HEK293 (cell line): ENCODE data around the gene CYTIP.

Experiments
- CTCF ChIA-PET: fragments of 350-600 bp; formaldehyde crosslinking; extraction: SDS; loops from one replicate; lab custom pipeline; 2021; ENCODE audit warnings: antibody characterized with exemption; lab: Yijun Ruan, JAX
- POLR2A ChIA-PET: fragments of 300-600 bp; formaldehyde crosslinking; extraction: SDS; loops from one replicate; lab custom pipeline; 2020; ENCODE audit warnings: antibody characterized with exemption, inconsistent platforms; lab: Yijun Ruan, JAX
- H3K27ac ChIP-seq: fragments of 200-500 bp; sonication (Bioruptor generic); 2 replicates; pipeline ENCODE4 v1.5.1; 2014; ENCODE audit warnings: low read depth, low read length, control low read depth, inconsistent platforms; ENCODE audit errors: extremely low read depth
- H3K36me3 ChIP-seq, 2 experiments: fragments of 200-500 bp in 1 of 2; sonication (Bioruptor generic) in 1 of 2; 1 replicate in 1 of 2; 2 replicates in 1 of 2; pipeline ENCODE4 v1.5.1; 2014 to 2017; ENCODE audit warnings: inconsistent platforms in 2 of 2, low read length in 2 of 2; ENCODE audit not compliant: control insufficient read depth in 2 of 2, insufficient read depth in 1 of 2
- H3K4me1 ChIP-seq: fragments of 200-500 bp; sonication (Bioruptor generic); 2 replicates; pipeline ENCODE4 v1.5.1; 2014; ENCODE audit warnings: mild to moderate bottlenecking, low read length, inconsistent platforms; ENCODE audit not compliant: control insufficient read depth, insufficient read depth
- H3K4me3 ChIP-seq: 2 replicates; pipeline ENCODE4 v1.5.1; 2011; ENCODE audit warnings: low read depth, mild to moderate bottlenecking, control low read depth, low read length, moderate library complexity
- H3K9me3 ChIP-seq: fragments of 200-500 bp; sonication (Bioruptor generic); 2 replicates; pipeline ENCODE4 v1.5.1; 2014; ENCODE audit warnings: low read depth, low read length, inconsistent platforms; ENCODE audit not compliant: control insufficient read depth, insufficient read depth
- BCL11B ChIP-seq: fragments of 450-650 bp; formaldehyde crosslinking; IDR thresholded peaks from 2 replicates; pipeline ENCODE4 v1.5.1; 2016; ENCODE audit warnings: low read depth, missing biosample characterization, missing genetic modification characterization
- KLF10 ChIP-seq: fragments of 450-650 bp; IDR thresholded peaks from 2 replicates; pipeline ENCODE4 v1.5.1; 2018; ENCODE audit warnings: missing biosample characterization, mild to moderate bottlenecking, missing genetic modification characterization
- KLF9 ChIP-seq: fragments of 450-650 bp; formaldehyde crosslinking; IDR thresholded peaks from 2 replicates; pipeline ENCODE4 v1.5.1; 2016; ENCODE audit warnings: missing biosample characterization, missing genetic modification characterization, low read depth
- MEIS1 ChIP-seq: sonication (generic); formaldehyde crosslinking; IDR thresholded peaks from 2 replicates; pipeline ENCODE4 v1.8.1; 2022; ENCODE audit warnings: missing genetic modification reagents, mild to moderate bottlenecking, borderline replicate concordance
- OVOL3 ChIP-seq: fragments of 450-650 bp; formaldehyde crosslinking; IDR thresholded peaks from 2 replicates; pipeline ENCODE4 v1.5.1; 2016; ENCODE audit warnings: missing biosample characterization, missing genetic modification characterization
- SP3 ChIP-seq: fragments of 450-650 bp; formaldehyde crosslinking; IDR thresholded peaks from 2 replicates; pipeline ENCODE4 v1.5.1; 2016; ENCODE audit warnings: missing biosample characterization, missing genetic modification characterization
- SP7 ChIP-seq: fragments of 450-650 bp; formaldehyde crosslinking; IDR thresholded peaks from 2 replicates; pipeline ENCODE4 v1.5.1; 2016; ENCODE audit warnings: missing biosample characterization, missing genetic modification characterization
- ZBTB17 ChIP-seq: fragments of 450-650 bp; formaldehyde crosslinking; IDR thresholded peaks from 2 replicates; pipeline ENCODE4 v1.5.1; 2016; ENCODE audit warnings: missing biosample characterization, missing genetic modification characterization
- ZBTB48 ChIP-seq: fragments of 450-650 bp; formaldehyde crosslinking; IDR thresholded peaks from 2 replicates; pipeline ENCODE4 v1.5.1; 2016; ENCODE audit warnings: missing biosample characterization, missing genetic modification characterization
- ZNF114 ChIP-seq: fragments of 450-650 bp; formaldehyde crosslinking; IDR thresholded peaks from 2 replicates; pipeline ENCODE4 v1.5.0; 2017; ENCODE audit warnings: missing biosample characterization, missing genetic modification characterization
- ZNF174 ChIP-seq: fragments of 450-650 bp; formaldehyde crosslinking; IDR thresholded peaks from 2 replicates; pipeline ENCODE4 v1.5.0; 2017; ENCODE audit warnings: missing biosample characterization, mild to moderate bottlenecking, missing genetic modification characterization
- ZNF202 ChIP-seq: fragments of 450-650 bp; formaldehyde crosslinking; IDR thresholded peaks from 2 replicates; pipeline ENCODE4 v1.5.1; 2016; ENCODE audit warnings: missing biosample characterization, missing genetic modification characterization, borderline replicate concordance
- ZNF302 ChIP-seq: fragments of 450-650 bp; formaldehyde crosslinking; IDR thresholded peaks from 2 replicates; pipeline ENCODE4 v1.5.1; 2016; ENCODE audit warnings: missing biosample characterization, missing genetic modification characterization, low read depth
- ZNF354C ChIP-seq: fragments of 450-650 bp; formaldehyde crosslinking; IDR thresholded peaks from 2 replicates; pipeline ENCODE4 v1.5.1; 2016; ENCODE audit warnings: missing biosample characterization, missing genetic modification characterization, low read depth, borderline replicate concordance
- ZNF404 ChIP-seq: fragments of 450-650 bp; formaldehyde crosslinking; IDR thresholded peaks from 2 replicates; pipeline ENCODE4 v1.5.1; 2017; ENCODE audit warnings: missing biosample characterization, missing genetic modification characterization
- ZNF473 ChIP-seq: fragments of 450-650 bp; formaldehyde crosslinking; IDR thresholded peaks from 2 replicates; pipeline ENCODE4 v1.5.1; 2017; ENCODE audit warnings: missing biosample characterization, missing genetic modification characterization
- ZNF501 ChIP-seq: fragments of 450-650 bp; formaldehyde crosslinking; IDR thresholded peaks from 2 replicates; pipeline ENCODE4 v1.5.1; 2016; ENCODE audit warnings: missing biosample characterization, missing genetic modification characterization
- ZNF514 ChIP-seq: fragments of 450-650 bp; formaldehyde crosslinking; IDR thresholded peaks from 2 replicates; pipeline ENCODE4 v1.5.1; 2016; ENCODE audit warnings: missing biosample characterization, missing genetic modification characterization
- ZNF529 ChIP-seq: fragments of 450-650 bp; formaldehyde crosslinking; IDR thresholded peaks from 2 replicates; pipeline ENCODE4 v1.5.1; 2017; ENCODE audit warnings: missing genetic modification characterization, missing biosample characterization; ENCODE audit not compliant: insufficient replicate concordance
- ZNF530 ChIP-seq: fragments of 450-650 bp; formaldehyde crosslinking; IDR thresholded peaks from 2 replicates; pipeline ENCODE4 v1.5.1; 2016; ENCODE audit warnings: low read depth, missing biosample characterization, missing genetic modification characterization
- ZNF571 ChIP-seq: fragments of 450-650 bp; formaldehyde crosslinking; IDR thresholded peaks from 2 replicates; pipeline ENCODE4 v1.5.0; 2017; ENCODE audit warnings: missing biosample characterization, missing genetic modification characterization
- ZNF621 ChIP-seq: fragments of 450-650 bp; formaldehyde crosslinking; IDR thresholded peaks from 2 replicates; pipeline ENCODE4 v1.5.1; 2017; ENCODE audit warnings: missing biosample characterization, missing genetic modification characterization
- ZNF654 ChIP-seq: fragments of 450-650 bp; formaldehyde crosslinking; IDR thresholded peaks from 2 replicates; pipeline ENCODE4 v1.5.1; 2016; ENCODE audit warnings: low read depth, missing biosample characterization, missing genetic modification characterization
- ZNF664 ChIP-seq: fragments of 450-650 bp; formaldehyde crosslinking; IDR thresholded peaks from 2 replicates; pipeline ENCODE4 v1.5.1; 2016; ENCODE audit warnings: missing biosample characterization, missing genetic modification characterization
- TF ChIP-seq, protein P1 (sequence below): fragments of 450-650 bp; formaldehyde crosslinking; IDR thresholded peaks from 2 replicates; pipeline ENCODE4 v1.5.0; 2017; ENCODE audit warnings: missing biosample characterization, missing genetic modification characterization, borderline replicate concordance
- TF ChIP-seq, protein P2 (sequence below): fragments of 450-650 bp; formaldehyde crosslinking; IDR thresholded peaks from 2 replicates; pipeline ENCODE4 v1.5.1; 2016; ENCODE audit warnings: missing biosample characterization, missing genetic modification characterization
- TF ChIP-seq, protein P3 (sequence below): fragments of 450-650 bp; formaldehyde crosslinking; IDR thresholded peaks from 2 replicates; pipeline ENCODE4 v1.5.1; 2017; ENCODE audit warnings: missing biosample characterization, missing genetic modification characterization
- TF ChIP-seq, protein P4 (sequence below): fragments of 450-650 bp; IDR thresholded peaks from 2 replicates; pipeline ENCODE4 v1.5.1; 2018; ENCODE audit warnings: missing biosample characterization, mild to moderate bottlenecking, missing genetic modification characterization

CYTIP gene

DNA sequence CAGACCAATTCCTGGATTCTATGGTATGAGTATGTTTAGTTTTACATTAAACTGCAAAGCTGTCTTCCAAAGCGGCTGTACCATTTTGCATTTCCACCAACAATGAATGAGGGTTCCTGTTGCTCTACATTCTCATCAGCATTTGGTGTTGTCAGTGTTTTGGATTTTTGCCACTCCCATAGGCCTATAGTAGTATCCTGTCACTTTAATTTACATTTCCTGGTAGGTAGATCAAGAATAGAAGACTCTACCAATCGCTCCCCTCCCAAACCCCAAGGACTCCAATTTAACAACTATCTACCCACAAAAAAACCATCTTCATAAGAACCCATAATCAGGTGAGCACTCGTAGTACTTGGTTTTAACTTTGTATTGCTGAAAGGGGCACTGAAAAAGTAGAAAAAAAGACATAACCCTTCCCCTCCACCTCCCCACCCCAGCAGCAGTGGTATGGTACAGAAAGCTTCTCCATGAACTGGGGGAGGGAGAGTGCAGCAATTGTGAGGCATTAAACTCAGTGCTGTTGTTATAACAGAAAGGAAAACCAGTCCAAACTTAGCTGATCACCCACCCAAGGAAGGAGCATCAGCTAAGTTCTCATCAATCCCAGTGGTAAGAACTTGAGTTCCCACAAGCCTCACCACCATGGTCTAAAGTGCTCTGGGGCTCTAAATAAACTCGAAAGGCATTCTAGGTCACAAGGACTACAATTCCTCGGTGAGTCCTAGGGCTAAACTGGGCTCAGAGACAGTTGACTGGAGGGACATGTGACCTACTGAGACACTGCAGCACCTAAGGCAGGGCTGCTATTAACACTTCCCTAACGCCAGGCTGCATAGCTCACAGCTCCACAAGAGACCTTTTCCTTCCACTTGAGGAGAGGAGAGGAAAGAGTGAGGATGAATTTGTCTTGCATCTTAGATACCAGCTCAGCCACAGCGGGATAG, 35.5 kb upstream of the CYTIP start:
- CTCF ChIA-PET = interaction anchor here (2.3 kb wide), 1 partner anchor 11 kb away, joined by 6 read pairs; no protein-coding TSS in a partner anchor

DNA sequence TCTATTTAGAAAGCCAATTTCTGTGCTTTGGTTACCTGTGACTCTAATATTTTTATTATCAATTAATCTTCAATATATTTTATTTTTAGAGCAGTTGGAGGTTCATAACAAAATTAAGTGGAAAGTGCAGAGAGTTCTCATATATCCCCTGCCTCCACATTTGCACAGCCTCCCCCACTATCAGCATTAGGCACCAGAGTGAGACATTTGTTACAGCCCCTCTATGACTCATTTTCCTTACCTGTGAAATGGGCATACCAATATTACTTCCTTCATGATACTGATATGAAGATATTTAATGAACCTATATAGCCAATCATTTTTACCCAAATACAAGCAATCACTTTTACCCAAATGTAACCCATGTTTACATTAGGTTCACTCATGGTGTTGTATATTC, 34.0 kb upstream of the CYTIP start:
- POLR2A ChIA-PET = no interaction called here
- H3K4me1 ChIP-seq = no peaks in the 10 kb centered on the region
- CTCF ChIA-PET = no interaction called here

More for the DNA sequence above, 35.5 kb upstream of the CYTIP start:
- Histone ChIP-seq H3K36me3 (no peaks in the 10 kb centered on the region), H3K4me3 (no peak overlapping the region), H3K27ac (no peak overlapping the region), H3K4me1 (no peaks in the 10 kb centered on the region), H3K9me3 (no peaks in the 10 kb centered on the region)
- TF ChIP-seq ZNF354C (tag by site-specific recombination) (no peak), ZNF501 (tag by site-specific recombination) (no peak), ZNF404 (tag by site-specific recombination) (no peak), SP3 (tag by site-specific recombination) (no peak), ZNF654 (tag by site-specific recombination) (no peak), ZNF302 (tag by site-specific recombination) (no peak), ZNF114 (tag by site-specific recombination) (no peak), ZNF174 (tag by site-specific recombination) (no peak), ZNF571 (no peak), ZNF621 (tag by site-specific recombination) (no peak), ZNF473 (tag by site-specific recombination) (no peak), OVOL3 (no peak), BCL11B (tag by site-specific recombination) (no peak), KLF10 (tag by site-specific recombination) (no peak)
- TF ChIP-seq, protein P1, sequence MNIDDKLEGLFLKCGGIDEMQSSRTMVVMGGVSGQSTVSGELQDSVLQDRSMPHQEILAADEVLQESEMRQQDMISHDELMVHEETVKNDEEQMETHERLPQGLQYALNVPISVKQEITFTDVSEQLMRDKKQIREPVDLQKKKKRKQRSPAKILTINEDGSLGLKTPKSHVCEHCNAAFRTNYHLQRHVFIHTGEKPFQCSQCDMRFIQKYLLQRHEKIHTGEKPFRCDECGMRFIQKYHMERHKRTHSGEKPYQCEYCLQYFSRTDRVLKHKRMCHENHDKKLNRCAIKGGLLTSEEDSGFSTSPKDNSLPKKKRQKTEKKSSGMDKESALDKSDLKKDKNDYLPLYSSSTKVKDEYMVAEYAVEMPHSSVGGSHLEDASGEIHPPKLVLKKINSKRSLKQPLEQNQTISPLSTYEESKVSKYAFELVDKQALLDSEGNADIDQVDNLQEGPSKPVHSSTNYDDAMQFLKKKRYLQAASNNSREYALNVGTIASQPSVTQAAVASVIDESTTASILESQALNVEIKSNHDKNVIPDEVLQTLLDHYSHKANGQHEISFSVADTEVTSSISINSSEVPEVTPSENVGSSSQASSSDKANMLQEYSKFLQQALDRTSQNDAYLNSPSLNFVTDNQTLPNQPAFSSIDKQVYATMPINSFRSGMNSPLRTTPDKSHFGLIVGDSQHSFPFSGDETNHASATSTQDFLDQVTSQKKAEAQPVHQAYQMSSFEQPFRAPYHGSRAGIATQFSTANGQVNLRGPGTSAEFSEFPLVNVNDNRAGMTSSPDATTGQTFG (tag by site-specific recombination) = no peak
- TF ChIP-seq, protein P2, sequence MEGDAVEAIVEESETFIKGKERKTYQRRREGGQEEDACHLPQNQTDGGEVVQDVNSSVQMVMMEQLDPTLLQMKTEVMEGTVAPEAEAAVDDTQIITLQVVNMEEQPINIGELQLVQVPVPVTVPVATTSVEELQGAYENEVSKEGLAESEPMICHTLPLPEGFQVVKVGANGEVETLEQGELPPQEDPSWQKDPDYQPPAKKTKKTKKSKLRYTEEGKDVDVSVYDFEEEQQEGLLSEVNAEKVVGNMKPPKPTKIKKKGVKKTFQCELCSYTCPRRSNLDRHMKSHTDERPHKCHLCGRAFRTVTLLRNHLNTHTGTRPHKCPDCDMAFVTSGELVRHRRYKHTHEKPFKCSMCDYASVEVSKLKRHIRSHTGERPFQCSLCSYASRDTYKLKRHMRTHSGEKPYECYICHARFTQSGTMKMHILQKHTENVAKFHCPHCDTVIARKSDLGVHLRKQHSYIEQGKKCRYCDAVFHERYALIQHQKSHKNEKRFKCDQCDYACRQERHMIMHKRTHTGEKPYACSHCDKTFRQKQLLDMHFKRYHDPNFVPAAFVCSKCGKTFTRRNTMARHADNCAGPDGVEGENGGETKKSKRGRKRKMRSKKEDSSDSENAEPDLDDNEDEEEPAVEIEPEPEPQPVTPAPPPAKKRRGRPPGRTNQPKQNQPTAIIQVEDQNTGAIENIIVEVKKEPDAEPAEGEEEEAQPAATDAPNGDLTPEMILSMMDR (tag by site-specific recombination) = no peak
- TF ChIP-seq, protein P3, sequence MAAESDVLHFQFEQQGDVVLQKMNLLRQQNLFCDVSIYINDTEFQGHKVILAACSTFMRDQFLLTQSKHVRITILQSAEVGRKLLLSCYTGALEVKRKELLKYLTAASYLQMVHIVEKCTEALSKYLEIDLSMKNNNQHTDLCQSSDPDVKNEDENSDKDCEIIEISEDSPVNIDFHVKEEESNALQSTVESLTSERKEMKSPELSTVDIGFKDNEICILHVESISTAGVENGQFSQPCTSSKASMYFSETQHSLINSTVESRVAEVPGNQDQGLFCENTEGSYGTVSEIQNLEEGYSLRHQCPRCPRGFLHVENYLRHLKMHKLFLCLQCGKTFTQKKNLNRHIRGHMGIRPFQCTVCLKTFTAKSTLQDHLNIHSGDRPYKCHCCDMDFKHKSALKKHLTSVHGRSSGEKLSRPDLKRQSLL (tag by site-specific recombination) = no peak
- POLR2A ChIA-PET = no interaction called here

More for the DNA sequence above, 34.0 kb upstream of the CYTIP start:
- no peak overlapping the region for H3K4me3 ChIP-seq
- H3K36me3 ChIP-seq = no peaks in the 10 kb centered on the region
- H3K27ac ChIP-seq = no peak overlapping the region
- TF ChIP-seq, protein P4, sequence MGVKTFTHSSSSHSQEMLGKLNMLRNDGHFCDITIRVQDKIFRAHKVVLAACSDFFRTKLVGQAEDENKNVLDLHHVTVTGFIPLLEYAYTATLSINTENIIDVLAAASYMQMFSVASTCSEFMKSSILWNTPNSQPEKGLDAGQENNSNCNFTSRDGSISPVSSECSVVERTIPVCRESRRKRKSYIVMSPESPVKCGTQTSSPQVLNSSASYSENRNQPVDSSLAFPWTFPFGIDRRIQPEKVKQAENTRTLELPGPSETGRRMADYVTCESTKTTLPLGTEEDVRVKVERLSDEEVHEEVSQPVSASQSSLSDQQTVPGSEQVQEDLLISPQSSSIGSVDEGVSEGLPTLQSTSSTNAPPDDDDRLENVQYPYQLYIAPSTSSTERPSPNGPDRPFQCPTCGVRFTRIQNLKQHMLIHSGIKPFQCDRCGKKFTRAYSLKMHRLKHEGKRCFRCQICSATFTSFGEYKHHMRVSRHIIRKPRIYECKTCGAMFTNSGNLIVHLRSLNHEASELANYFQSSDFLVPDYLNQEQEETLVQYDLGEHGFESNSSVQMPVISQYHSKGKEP = no peak
- TF ChIP-seq MEIS1 (CRISPR knock-in tag) = no peak
- TF ChIP-seq KLF9 (tag by site-specific recombination) = no peak
- TF ChIP-seq ZBTB48 = no peak
- TF ChIP-seq ZNF530 (tag by site-specific recombination) = no peak
- TF ChIP-seq, protein P1 (tag by site-specific recombination) = no peak
- no peak for TF ChIP-seq ZNF202 (tag by site-specific recombination)
- TF ChIP-seq SP7 (tag by site-specific recombination) = no peak
- TF ChIP-seq ZBTB17 (tag by site-specific recombination) = no peak
- TF ChIP-seq ZNF664 = no peak
- TF ChIP-seq ZNF514 = no peak
- TF ChIP-seq ZNF529 = no peak
- H3K9me3 ChIP-seq = no peaks in the 10 kb centered on the region
